ENCODE measurements around the gene PGAP6.
"Not testable (repeated sequence)": the region's sequence is repeated elsewhere in the genome, so short reads cannot be mapped to it uniquely, and the experiment has no call there.

The PGAP6 gene

GRCh38 chr16:366476-366875 is 15.3 kb downstream of the PGAP6 start:
- DNase-seq, result no peak

- DNase-seq, result no peak
Measured at GRCh38 chr16:364595-365491, 16.9 kb downstream of the PGAP6 start.

DNA sequence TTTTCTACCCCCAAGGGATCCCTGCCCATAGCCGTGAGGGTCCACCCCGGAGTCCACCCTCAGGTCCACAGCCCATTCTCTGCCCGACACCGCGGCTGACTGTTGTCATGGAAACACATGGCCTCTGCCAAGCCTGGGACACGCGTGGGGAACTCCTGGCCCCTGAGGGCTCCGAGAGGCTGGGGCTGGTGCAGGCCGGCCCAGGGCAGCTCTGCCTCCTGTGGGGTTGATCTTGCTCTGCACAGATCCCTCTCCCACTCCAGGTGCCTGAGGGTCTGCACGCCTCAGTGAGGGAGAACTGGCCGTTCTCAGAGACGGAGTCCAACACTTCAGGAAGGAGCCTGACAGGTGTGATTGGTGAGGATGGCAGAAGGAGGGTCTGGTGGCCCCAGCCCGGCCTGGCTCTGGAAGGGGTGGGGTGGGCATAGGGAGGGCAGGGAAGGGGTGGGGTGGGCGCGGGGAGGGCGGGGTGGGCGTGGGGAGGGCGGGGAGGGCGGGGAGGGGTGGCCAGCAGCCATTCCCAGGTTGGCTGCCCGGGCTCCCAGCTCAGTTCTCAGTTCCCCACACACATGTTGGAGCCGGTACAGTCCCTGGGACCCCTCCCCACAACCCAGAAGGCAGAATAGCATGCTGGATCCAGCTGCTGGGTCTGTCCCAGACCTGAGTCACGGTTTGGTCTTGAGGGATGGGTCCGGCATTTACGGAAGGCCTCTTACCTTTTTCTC is 17.9 kb downstream of the PGAP6 start:
- no peak for DNase-seq

GRCh38 chr16:363110-363765 is 18.5 kb downstream of the PGAP6 start:
- no peak for DNase-seq

- not testable (repeated sequence) for DNase-seq
Measured at GRCh38 chr16:362702-362999, 19.1 kb downstream of the PGAP6 start.

DNA sequence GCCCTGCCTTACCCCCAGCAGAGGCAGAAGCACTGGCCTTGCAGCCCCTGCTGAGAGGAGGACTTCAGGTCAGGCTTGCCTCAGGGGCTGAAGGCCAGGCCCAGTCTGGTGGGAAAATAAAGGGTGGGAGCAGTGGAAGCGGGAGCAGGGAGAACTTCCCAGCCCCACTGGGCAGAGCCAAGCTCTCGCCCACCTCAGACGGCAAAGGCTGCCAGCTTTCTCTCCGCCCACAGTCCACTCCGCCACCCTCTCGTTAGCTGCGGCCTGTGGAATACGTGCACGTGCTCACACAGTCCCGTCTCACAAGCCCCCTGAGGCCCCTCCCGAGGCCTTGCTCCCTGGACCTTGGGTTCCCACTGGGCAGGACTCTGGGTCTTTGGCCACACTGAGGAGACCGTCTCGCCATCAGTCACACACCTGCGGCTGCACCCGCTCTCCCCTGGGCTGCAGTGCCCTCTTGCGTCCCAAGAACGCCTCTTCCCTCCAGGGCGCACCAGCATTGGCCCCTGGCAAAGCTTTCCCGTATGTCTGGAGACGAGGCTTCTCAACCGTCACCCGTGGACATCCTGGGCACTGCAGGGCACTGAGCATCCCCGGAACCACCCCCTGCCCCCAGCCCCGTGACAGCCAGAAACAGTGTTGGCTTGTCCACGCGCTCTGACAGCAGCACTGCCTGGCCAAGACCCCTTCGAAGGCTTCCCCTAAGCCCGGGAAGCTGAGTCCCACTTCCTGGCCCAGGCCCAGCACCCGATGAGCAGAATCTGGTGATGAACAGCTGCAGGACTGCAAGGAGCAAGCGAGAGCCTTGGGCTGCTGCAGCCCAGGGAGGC is 19.7 kb downstream of the PGAP6 start:
- DNase-seq, result peak; percentile 63

GRCh38 chr16:361341-361871 is 20.4 kb downstream of the PGAP6 start:
- DNase-seq, result no peak

DNA sequence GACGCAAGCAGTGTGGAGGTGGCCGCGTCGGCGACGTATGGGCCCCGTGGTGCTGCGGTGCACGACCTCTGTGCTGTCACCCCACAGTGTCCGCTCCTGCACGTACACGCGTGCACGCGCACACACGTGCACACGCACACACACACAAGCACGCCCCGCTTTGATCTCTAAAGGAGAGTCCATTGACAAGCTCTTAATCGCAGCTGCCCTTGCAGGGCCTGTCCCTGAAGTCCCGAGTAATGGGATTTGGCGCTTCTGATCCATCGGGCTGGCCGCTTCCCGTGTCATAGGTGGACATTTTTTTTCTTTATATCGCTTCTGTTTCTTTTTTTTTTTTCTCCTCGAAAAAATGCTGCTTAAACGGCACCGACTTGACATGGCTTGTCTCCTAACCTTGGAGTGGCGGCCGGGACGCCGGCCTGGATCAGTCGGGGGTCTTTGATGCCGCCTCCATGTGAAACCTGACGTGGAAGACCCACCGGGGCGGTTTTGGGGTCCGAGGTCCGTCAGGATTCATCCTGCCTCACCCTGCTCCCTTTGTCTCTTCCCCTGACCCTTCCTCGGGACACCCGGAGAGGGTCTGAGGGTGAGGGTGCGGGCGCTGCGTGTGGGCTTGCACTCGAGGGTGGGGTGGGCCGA is 21.0 kb downstream of the PGAP6 start:
- no peak for DNase-seq

GRCh38 chr16:359871-360697 is 21.7 kb downstream of the PGAP6 start:
- DNase-seq, result no peak

- DNase-seq, result no peak
Measured at GRCh38 chr16:359067-359763, 22.6 kb downstream of the PGAP6 start.

DNA sequence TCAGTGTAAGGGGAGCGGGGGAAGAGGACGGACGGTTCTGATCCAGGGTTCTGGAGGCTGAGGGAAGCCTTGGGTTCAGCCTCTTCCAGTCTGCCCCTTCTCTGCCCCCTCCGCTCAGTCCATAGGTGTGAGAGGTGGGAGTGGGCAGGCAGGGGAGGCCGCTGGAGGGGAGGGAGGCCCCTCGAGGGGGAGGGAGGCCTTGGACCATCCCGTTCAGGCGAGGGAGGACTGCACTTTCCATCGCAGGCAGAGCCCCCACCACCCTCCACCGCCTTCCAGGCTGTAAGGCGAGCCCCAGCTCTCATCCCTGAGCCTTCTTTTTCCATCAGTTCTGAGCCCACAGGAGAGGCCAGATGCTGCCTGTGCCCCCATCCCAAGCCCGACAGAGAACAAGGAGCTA is 25.0 kb downstream of the PGAP6 start:
- no peak for DNase-seq

DNA sequence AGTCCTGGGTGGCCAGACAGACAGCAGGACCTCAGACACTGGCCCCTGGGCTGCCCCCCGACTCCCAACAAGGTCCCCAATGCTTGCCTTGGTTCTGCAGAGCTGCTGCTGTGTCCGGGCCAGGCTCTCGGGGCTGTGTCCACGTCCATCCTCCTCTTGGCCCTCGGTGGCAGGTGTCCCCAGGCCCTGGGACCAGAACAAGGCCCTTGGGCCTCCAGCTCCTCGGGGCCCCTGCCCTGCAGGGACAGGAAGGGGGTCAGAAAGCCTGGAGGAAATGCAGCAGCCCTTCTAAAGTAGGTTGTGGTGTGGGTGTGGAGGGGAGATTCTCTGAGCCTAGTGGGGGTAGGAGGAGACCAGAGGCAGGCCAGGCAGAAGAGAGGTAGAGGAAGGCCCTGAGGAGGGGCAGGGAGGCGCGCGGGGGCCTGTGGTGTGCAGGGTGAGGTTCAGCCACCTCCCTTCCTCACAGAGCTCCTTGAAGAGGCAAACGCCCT is 26.8 kb downstream of the PGAP6 start:
- DNase-seq, result no peak

DNA sequence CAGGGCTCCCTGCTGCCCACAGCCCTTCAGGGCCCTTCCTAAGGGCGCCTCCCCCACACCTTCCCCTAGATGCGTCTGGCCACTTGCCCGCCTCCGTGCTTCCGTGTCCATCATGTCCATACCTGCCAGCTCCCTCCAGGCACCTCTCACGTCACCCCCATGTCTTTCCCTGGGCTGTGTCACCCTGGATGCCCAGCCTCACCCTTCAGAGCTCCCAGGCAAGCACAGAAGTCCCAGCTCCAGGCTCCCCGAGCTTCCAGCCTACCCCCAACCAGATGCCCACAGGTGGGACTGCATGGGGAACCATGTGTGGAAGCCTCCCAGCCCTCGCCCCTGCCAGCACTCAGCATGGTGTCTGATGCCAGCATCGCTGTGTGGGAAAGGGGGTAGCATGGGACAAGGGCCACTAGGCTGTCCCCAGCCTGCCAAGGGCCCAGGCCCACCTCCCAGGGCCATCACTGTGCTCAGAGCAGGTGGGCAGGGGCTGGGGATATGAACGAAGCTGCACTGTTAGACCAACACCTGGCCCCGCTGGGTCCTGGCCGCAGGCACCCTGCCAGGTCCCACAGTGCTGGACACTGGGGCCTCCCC is 27.4 kb downstream of the PGAP6 start:
- DNase-seq, result no peak

DNA sequence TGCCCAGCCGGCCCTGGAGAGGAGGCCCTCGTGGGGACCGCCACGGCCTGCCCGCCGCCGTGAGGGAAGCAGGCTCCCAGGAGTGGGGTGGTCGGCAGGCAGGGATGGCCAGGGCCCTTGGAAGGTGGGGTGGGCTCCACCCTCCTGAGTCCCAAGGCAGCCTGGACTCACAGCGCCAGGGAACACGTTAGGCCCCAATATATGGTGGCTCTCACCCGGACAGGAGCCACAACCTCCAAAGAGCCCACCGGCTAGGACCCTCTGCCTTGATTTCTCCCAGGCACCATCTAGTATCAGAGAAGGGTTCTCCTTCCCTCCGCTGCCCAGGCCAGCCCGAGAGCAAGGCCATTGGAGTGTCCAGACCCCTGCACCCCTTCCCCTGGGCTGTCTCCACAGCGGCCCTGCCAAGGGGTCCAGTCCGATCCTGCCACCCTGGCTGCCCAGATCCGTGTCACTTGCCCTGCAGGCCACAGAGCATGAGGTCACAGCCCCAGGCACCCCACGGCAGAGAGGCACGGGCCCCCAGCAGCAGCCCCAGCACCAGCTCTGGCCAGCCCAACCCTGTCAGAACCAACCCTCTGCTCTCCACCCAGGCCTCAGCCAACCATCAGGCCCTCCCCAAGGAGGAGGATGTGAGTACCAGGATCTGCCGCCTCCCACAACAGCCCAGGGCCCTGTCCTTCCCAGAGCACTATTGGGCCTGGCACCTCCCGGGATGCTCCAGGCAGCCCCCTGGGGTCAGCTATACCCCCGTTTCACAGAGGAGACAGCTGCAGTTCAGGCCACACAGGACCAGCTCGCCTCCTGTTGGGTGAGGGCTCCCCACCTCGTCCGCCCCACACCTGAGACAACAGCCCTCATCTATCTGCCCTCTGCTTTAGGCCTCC is 28.1 kb downstream of the PGAP6 start:
- DNase-seq, result no peak

- DNase-seq, result peak; percentile 85
Measured at GRCh38 chr16:352547-353403, 29.0 kb downstream of the PGAP6 start, which contains the start of gene AXIN1. Gene AXIN1 (minus strand): TSS chr16:352723. CDS start chr16:347025, 5,698 bp downstream.

DNA sequence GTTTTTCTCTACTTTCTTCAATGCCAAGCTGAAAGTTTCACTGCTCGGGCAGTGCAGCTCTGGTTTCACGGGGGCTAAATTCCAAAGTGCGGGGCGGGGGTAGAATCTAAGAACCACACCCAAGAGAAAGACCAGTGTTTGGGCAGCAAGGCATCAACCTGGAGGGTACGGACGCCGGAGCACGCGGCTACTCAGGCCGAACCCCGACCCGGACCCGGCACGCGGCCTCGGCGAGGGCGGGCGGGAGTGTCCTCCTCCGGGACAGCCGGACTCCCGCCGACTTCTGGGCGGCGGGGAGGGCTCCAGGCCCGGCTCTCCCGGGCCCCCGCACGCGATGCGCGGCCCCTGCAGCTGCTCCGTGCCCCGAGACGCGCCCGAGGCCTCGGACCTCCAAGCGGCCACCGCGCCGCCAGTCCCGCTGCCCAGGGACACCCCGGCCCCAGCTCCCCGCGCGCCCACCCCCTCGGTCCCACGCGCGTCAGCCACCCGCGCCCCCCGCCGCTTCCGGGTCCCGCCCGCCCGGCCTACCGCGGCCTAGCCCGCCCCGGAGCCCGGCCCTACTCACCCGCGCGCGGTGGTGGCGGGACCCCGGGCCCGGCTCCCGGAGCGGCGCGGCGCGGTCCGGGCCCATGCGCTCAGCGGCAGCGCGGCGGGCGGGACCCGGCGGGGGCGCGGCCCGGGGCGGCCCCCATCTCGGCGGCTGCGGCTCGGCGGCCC is 29.8 kb downstream of the PGAP6 start:
- DNase-seq, result no peak

DNA sequence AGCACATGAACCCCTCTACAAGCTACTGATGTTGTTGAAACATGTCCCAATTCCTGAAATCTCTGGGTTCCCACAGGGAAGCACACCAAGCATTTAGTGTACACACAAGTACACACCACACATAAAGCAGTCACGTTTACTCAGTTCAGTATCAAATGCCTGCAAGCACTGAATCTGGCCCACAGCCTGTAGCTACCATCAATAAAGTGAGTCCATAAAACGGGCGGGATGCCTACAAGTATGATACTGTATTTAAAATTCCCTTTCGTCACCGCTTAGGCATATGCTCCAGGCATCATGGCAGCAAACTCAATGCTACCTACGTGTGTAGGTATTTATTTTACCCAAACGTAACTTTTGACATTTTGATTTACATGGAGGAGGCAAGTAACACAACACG is 31.6 kb downstream of the PGAP6 start:
- no peak for DNase-seq
